HG02763 (cell line): ENCODE results near the gene NRG3.

Experiments
- ATAC-seq: cut with Tn5 transposase; IDR thresholded peaks from one replicate; pipeline ENCODE4 v1.9.1; 2021; ENCODE audit warnings: mild to moderate bottlenecking, moderate library complexity; ENCODE audit not compliant: unreplicated experiment

NRG3 gene

DNA sequence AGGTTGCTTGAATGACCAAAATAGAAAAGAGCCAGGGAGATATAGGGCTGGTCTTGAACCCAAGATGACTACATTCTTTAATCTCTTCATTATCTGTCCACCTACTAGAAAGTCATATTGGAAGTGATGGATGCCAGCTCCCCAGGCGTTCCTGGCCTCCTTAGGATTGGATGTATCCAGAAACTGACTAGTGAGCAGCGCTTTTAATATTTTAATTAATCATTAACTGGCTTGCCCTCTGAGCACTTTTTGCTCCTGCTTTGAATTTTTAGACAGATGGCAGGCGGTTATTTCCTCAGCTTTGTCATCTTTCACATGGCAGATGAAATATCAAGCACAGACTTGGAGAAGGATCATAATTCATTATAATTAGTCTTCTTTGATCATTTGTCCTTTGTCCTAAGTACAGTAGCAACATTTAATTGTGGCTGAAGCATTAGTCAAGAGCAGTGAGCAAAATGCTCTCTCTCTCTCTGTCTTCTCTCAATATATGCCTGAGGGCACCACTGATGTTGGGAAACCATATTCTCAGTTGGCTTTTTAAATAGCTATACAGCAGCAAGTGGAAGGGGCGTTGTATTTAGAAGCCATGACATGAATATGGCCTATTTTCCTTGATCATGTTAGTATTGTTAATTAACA, 588.0 kb downstream of the NRG3 start:
- ATAC-seq = no peak

DNA sequence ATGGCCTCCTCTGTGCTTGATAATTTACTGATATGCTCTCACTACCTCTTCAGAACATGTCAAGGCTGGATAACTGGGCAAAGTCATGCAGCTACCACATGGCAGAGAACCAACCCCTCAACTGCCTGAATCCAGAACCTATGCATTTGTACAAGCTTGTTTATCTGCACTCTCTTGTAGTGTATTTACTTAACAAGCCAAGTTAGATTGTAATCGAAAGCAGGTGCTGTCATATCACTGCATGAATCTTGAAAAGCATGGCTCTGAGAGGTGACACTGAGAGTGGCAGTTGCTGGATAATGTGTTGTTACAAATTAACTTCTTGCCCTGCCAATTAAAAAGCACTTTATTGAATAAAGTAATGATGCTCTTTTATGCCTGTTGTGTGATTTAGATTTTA, 588.6 kb downstream of the NRG3 start:
- no peak for ATAC-seq

DNA sequence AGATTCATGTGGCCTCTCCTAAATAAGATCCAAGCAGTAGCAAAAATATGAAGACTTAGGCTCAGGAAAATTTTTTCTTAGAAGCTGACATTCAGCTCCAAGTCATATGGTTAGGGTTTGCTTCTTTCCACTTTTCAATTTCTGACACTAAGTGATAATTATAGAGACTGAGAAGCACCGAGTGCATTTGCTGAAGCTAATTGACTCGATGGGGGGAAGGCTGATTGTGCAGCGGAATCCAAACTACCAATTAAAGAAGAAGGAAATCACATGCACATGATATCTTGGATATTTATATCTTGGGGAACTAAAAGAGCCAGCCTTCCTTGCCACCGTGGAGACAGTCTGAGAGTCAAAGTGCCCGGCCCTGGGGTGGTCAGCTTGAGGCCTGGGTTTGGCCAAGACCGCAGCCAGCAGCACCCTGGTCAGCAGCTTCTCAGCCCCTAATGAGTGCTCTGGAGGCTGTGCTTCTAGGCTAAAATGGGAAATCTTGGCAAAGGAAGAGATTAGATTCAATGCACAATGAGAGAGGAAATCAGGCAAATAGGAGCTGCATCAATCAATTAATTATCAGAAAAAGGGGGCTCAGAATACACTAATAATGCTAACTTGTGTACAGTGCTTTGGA, 589.3 kb downstream of the NRG3 start:
- ATAC-seq = no peak

DNA sequence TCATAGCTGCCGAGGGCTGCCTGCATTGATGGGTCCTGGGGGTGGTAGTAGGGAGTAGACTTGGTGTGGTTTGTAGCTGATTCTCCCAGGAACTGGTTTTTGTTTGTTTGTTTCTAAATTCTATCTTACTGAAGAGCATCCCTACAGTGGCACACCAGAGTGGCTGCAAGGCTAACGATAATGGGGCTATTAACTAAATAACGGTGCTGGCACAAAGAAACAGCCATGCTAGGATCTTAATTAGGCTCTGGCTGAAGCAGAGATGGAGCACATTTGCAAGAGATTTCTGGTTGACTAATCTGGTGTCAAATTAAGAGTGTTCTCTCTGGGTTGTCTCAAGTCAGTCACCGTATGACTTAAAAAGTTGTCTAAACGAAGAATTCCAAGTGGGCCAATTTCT, 590.0 kb downstream of the NRG3 start:
- ATAC-seq = no peak

DNA sequence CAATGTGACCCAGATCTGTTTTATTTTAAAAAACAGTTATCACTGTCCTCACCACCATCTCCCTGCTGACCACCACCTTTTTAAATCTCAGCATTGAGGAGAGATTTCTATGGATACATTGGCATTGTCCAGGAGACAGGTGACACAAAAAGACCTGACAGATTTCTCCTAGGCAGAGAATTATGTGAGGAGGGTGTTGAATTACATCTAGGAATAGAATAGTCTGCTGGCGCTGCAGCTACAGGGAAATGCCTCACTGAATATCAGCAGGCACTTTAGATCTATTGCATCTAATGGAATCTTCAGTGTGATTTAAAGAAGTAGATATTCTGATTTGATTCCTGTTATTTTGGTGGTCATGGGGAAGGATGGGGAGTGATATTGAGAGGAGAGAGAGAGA, 593.5 kb downstream of the NRG3 start:
- ATAC-seq = no peak

DNA sequence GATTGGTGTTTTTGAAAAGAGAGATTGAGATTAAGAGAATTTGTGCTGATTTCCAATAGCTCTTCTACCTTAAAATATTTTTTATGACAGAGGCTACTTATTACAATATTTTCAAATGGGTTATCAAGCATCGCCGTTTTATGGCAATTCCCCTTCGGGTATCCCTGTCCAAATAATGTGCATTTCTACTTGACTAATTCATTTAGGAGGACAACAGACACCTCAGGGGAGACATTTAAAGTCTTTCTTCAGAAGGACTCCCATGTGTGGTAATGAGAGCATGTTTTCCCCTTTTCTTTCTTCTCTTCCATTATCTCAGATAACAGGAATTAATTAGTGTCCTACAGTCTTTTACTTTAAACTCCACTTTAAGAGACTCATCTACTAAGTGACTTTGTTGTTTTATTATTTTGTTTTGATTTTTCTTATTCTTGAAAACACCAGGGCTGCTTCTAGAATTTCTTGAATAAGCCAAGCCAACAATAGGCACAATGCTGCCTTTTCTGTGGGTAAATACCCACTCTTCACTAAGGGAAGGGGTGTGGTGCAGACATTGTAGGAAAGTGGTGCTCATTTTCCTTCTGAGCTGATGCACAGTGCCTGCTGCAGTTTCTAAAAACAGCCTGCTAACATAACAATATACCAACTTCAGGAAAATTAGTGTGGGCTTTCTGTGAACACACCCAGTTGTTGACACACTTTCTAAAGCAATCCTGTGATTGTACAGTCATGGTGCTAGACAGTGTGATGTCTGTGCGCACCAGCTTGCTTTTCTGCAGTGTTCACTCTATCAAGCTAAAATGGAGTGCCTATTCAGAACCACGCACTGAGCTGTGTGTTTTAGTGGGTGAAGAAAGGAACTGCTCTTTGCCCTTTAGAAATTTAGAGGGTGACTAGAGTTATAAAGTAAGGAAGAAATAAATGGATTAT, 597.7 kb downstream of the NRG3 start:
- ATAC-seq = no peak

DNA sequence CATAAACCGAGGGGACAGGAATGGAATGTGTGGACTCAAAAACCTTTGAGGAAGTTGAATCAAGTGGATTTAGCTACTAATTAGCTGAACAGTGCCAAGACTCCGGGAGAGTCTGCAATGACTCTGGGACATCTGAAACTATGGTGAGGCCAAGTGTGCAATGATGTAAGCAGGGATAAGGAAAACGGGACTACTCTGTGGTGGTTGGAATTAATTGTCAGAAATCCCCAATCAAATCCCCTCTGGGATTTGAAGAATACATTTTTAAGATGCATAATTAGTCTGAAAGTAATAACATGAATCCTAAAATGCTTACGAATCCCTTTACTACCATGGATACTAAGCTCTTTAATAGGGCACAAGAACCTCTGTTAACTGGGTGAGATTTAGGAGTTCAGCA, 602.8 kb downstream of the NRG3 start:
- ATAC-seq = no peak

DNA sequence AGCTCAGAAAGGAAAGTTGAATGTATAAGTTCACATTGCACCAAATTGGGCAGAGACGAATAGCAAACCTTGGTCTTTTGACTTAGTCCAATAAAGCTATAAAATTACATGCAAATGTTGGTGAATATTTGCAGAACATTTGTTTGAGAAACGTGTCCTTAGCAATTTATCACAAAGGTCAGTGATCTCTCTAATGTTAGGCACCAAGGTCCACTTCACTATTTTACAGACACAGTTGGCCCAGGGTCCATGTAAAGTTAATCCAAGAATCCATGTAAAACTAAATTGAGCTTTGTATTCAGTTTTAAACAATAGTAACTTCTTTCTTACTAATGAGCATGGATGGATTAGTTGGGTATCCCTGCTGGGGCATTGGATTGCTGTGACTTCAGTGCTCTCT, 617.7 kb downstream of the NRG3 start:
- no peak for ATAC-seq

DNA sequence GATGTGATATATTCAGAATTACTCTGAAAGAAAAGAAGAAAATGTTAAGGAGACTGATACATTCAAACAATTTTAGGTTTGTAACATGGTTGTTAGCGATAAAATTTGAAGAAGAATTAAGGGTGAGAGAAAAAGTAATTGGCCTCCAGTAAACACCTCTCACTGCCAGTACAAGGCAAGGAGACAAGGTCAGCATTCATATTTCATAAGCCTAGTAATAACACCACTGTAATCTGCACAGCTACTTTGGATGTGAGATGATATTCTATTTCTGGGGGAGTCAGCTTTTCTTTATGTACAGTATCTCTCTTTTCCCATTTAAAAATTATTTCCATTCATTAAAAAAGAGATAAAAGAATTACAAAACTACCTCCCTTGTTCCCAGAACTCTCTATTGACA, 621.1 kb downstream of the NRG3 start:
- no peak for ATAC-seq

DNA sequence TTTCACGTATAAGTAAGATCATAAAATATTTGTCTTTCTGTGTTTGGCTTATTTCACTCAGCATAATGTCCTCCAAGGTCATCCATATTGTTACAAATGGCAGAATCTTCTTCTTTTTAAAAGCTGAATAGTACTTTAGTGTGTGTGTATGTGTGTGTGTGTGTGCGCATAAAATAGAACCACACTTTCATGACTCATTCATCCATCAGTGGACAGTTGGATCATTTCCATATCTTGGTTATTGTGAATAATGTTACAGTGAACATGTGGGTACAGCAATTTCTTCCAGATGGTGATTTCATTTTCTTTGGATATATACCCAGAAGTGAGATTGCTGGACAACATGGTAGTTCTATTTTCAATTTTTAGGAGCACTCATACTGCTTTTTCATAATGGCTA, 622.4 kb downstream of the NRG3 start:
- ATAC-seq = no peak

DNA sequence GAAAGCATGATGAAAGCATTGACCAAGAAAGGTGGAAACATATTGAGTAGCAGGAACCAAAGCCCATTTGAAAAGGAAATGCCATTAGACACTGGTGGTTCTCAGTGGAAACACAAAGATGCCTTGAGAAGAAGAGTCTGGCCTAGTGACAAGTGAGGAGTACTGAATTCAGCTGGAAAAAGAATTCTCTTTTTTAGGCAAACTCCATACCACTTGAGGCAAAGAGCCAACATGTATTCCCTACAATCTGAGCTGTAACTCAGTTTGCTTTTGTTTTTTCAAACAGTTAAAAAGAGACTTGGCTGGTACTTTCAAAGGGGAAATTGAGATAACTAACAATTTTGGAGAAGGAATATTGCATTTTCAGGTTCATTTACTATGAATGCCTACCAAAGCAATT, 624.0 kb downstream of the NRG3 start:
- ATAC-seq = no peak

DNA sequence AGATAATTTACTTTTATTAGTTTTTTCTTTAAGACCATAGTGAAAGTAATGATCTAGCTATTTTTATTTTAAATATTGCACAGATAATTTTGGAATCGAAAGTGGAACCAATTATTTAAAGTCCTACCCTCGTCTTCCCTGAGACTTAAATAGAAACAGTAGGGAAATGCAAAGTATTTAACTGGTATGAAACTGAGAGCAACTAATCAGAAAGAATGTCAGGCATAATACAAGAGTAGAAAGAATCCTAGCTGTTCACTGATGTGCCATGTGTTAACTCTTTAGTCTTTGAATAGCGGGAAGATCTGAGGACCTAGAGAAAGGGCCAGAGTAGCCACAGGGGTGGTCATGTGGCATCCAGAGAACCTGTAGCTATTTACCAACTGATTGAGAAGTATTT, 630.0 kb downstream of the NRG3 start:
- ATAC-seq = no peak

DNA sequence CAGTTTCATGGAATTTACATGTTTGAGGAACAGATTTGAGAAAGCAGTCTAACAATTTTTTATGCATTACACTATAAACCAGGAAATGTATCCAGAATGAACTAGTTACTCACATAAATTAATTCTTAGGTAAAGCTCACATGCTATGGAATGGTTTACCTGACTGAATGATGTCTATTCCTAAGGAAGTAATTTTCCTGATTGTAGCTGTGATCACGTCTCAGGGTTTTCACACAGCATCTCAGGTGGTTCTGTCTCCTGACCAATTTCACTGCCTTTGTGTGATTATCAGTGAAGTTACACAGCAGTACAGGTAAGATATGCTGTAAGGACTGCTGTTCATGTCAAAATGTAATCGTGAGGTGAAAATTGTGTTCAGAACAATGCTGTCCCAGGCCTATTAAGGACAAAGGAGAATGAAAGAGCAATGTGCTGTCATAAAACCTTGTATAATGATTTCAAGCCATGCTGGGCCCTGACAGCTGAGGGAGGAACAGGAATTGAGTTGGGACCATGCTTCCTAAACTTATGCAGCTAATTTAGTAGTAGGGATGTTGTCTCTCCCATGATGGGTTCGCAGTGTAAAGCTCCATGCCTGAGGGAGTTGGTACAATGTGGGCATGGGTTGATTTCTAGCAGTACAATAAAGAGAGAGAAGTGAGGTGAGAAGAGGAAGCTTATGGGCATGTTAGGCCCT, 631.8 kb downstream of the NRG3 start:
- no peak for ATAC-seq

DNA sequence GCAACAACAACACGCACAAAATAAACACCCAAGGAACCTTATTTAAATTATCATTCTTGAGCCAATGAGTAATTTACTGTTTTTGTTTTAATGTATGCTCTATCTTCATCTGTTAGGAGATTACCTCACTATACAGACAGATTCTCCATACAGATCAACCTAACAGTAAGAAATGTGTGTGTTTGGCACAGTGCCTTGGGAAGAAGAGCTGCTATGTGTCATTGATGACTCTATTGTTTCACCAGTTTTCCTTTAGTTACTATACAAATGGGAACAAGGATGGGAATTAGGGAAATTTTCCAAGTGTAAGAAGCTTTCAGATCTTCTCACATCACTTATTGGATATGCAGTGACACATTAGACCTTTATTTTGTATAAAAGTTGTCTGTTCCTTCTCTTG, 640.3 kb downstream of the NRG3 start:
- no peak for ATAC-seq

DNA sequence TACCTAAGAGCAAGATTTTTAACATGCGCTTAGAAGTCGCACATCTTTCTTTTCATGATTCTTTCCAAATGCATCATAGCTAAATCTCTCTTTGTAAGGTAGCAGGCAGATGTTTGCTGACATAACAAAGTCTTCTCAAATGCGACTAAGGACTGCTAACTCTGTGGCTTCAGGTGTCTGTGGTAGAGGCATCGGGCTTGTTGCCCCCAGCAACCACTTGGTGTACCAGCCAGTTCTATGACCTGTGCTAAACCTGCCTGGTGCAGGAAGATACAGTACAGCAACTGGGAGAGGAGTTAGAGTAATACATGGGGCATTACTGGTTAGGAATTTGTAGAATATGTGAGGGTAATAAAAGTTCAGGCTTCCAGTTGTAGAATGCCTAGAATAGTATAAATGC, 654.1 kb downstream of the NRG3 start:
- ATAC-seq = no peak

DNA sequence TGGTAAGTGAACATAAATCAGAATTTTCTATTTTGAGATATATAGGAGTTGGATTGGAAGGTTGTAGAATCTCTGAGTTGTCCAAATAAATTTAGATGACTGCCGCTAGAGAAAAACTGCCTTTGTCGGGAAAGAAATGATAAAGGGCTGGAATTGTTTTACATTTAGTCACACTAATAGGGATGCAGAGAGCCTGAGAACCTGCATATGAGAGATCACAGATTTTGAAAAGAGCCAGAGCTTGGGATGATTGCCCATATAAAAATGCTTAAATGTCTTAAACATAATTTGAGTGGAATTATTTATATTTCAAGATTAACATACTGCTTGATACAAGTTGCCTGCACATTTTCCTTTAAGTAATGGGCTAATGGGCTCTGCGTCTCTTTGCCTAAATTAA, 660.5 kb downstream of the NRG3 start:
- no peak for ATAC-seq

DNA sequence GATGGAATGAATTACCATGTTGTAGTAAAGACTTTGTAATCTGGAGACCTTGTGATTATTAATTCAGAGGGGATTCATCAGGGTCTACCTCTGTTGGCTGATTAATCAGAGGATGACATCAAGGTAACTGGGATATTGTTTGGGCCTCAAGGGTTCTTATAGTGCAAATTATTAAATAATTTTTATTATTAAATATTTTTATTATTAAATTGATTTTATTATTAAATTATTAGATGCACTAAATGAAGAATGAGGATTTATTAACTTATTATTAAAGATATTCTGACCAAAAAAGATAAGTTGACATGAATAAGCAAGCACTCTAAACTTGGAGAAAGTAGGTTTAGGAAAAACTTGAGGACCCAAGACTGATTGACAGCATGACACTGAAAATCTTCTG, 661.7 kb downstream of the NRG3 start:
- no peak for ATAC-seq

DNA sequence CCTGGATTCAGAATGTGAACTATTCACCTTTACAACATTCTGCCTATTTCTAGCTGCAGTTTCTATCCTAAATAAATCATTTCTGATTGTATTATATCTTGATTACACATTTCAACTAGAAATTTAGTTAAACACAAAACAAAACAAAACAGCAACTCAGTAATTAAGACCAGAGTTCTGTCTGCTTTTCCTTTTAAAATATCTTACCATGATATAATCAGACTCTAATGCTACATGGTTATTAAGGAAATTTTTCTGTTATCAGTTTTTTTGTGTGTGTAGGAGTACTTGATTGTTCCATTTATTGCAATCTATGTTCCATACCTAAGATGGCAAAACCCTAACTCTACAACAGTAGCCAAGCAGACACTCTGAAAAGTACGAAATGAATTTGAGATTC, 663.3 kb downstream of the NRG3 start:
- ATAC-seq = no peak

DNA sequence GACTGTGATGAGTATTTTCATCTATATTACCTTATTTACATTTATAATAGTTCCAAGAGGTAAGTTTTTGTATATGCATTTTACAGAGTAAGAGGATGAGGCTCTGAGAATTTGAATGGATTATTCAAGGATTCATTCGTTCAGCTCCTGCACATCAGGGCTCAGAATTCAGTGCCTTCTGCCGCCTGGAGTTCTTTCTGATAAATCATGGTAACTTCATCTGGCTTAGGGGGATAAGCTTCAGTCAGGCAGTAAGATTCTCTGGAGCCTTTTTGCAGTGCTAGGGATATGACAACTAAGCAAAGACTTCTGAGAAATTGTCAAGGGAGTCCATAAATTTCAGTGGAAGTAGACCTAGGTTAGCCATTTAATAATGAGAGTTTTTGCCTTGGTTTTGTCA, 668.6 kb downstream of the NRG3 start:
- ATAC-seq = no peak

DNA sequence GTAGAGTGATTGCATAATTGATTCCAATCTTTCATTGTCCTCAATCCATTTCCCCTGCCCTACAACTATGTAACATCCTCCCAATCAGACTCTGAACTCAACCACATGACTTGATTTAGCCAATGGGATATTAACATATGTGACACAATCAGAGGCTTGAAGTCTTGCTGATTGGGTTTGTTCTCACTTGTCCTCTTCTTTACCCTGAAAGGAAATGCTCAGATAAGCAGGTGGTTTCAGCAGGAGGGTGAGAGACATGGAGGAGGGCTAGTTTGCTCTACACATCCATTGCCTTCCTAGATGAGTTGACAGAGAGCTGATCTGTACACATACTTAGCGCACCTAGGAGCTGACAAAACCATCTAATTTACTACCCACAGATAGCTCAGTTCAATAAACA, 669.4 kb downstream of the NRG3 start:
- no peak for ATAC-seq

DNA sequence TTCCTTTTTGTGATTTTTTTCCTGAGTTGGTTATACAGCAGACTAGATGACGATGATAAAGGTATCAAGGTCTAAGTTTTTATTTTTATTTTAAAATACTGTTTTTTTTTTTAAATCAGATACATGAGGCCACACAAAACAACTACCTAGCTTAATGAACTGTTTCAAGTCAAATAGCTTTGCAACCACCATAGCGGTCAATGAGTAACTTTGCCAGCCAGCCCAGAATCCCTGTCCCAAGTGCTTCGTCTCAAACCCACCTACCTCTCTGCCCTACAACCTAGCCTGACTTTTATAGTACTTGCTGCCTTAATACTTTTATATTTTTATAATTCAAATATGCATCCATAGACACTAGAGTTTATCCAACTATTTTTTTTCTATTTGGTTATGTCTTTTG, 676.5 kb downstream of the NRG3 start:
- no peak for ATAC-seq

DNA sequence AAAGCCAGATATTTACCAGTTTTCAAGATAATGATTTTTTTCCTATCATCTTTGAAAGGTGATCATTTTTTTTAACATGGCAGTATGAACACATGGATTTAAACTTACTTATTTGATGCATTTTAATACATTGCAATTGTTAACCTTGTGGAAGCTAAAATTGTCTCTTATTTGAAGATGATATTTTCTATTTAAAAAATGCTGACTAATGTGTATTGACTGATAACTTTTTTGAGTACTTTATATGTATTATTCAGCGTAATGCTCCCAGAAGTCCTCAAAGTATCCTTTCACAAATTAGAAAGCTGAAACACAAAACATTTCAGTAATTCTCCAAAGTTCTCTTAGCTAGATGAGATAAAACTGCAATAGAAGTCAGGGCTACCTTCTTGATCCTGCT, 677.3 kb downstream of the NRG3 start:
- no peak for ATAC-seq
